HL-60/S4 treated with phorbol 12-myristate 13-acetate at 8.2 ng/mL for 4 days and 3 days (cell line): Measurements from ENCODE around the gene FRMD8.

Source experiments
- in situ Hi-C: fragments of 300-500 bp; cut with MboI; formaldehyde crosslinking; loops from 2 replicates; pipeline ENCODE4 v1.15.0; 2022; ENCODE audit warnings: low sequenced_read_pairs

Gene FRMD8

DNA sequence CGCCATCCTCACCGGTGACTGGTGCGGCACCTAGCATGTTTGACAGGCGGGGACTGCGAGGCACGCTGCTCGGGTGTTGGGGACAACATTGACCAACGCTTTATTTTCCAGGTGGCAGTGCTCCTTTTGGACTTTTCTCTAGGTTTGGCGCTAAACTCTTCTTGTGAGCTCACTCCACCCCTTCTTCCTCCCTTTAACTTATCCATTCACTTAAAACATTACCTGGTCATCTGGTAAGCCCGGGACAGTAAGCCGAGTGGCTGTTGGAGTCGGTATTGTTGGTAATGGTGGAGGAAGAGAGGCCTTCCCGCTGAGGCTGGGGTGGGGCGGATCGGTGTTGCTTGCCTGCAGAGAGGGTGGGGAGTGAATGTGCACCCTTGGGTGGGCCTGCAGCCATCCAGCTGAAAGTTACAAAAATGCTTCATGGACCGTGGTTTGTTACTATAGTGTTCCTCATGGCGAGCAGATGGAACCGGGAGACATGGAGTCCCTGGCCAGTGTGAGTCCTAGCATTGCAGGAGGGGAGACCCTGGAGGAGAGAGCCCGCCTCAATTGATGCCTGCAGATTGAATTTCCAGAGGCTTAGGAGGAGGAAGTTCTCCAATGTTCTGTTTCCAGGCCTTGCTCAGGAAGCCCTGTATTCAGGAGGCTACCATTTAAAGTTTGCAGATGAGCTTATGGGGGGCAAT is 37.2 kb downstream of the FRMD8 start:
- in situ Hi-C loops = loop anchor here (10.0 kb wide), 1 partner anchor 81 kb away; no protein-coding TSS in a partner anchor

DNA sequence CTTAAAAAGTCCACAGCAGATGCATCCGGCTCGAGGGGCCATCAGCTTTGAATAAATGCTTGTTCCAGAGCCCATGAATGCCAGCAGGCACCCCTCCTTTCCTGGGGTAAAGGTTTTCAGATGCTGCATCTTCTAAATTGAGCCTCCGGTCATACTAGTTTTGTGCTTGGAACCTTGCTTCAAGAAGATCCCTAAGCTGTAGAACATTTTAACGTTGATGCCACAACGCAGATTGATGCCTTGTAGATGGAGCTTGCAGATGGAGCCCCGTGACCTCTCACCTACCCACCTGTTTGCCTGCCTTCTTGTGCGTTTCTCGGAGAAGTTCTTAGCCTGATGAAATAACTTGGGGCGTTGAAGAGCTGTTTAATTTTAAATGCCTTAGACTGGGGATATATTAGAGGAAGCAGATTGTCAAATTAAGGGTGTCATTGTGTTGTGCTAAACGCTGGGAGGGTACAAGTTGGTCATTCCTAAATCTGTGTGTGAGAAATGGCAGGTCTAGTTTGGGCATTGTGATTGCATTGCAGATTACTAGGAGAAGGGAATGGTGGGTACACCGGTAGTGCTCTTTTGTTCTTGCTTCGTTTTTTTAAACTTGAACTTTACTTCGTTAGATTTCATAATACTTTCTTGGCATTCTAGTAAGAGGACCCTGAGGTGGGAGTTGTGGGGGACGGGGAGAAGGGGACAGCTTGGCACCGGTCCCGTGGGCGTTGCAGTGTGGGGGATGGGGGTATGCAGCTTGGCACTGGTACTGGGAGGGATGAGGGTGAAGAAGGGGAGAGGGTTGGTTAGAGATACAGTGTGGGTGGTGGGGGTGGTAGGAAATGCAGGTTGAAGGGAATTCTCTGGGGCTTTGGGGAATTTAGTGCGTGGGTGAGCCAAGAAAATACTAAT is 38.0 kb downstream of the FRMD8 start:
- in situ Hi-C loops = loop anchor here (10.0 kb wide), 1 partner anchor 80 kb away; no protein-coding TSS in a partner anchor

DNA sequence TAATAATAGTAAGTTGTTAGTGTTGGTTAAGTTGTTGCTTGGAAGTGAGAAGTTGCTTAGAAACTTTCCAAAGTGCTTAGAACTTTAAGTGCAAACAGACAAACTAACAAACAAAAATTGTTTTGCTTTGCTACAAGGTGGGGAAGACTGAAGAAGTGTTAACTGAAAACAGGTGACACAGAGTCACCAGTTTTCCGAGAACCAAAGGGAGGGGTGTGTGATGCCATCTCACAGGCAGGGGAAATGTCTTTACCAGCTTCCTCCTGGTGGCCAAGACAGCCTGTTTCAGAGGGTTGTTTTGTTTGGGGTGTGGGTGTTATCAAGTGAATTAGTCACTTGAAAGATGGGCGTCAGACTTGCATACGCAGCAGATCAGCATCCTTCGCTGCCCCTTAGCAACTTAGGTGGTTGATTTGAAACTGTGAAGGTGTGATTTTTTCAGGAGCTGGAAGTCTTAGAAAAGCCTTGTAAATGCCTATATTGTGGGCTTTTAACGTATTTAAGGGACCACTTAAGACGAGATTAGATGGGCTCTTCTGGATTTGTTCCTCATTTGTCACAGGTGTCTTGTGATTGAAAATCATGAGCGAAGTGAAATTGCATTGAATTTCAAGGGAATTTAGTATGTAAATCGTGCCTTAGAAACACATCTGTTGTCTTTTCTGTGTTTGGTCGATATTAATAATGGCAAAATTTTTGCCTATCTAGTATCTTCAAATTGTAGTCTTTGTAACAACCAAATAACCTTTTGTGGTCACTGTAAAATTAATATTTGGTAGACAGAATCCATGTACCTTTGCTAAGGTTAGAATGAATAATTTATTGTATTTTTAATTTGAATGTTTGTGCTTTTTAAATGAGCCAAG is 38.9 kb downstream of the FRMD8 start:
- in situ Hi-C loops = loop anchor here (10.0 kb wide), 1 partner anchor 79 kb away; no protein-coding TSS in a partner anchor

DNA sequence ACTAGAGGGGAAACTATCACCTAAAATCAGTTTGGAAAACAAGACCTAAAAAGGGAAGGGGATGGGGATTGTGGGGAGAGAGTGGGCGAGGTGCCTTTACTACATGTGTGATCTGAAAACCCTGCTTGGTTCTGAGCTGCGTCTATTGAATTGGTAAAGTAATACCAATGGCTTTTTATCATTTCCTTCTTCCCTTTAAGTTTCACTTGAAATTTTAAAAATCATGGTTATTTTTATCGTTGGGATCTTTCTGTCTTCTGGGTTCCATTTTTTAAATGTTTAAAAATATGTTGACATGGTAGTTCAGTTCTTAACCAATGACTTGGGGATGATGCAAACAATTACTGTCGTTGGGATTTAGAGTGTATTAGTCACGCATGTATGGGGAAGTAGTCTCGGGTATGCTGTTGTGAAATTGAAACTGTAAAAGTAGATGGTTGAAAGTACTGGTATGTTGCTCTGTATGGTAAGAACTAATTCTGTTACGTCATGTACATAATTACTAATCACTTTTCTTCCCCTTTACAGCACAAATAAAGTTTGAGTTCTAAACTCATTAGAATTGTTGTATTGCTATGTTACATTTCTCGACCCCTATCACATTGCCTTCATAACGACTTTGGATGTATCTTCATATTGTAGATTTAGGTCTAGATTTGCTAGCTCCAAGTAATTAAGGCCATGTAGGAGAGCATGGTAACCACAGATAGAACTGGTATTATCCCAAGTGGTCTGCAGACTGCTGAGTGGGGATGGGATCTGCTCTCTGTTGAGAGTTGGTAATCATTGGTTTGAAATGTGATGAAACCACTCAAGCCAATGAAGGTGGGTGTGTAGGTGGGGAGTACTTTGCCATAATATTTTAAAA is 39.8 kb downstream of the FRMD8 start:
- in situ Hi-C loops = loop anchor here (10.0 kb wide), 1 partner anchor 79 kb away; no protein-coding TSS in a partner anchor

DNA sequence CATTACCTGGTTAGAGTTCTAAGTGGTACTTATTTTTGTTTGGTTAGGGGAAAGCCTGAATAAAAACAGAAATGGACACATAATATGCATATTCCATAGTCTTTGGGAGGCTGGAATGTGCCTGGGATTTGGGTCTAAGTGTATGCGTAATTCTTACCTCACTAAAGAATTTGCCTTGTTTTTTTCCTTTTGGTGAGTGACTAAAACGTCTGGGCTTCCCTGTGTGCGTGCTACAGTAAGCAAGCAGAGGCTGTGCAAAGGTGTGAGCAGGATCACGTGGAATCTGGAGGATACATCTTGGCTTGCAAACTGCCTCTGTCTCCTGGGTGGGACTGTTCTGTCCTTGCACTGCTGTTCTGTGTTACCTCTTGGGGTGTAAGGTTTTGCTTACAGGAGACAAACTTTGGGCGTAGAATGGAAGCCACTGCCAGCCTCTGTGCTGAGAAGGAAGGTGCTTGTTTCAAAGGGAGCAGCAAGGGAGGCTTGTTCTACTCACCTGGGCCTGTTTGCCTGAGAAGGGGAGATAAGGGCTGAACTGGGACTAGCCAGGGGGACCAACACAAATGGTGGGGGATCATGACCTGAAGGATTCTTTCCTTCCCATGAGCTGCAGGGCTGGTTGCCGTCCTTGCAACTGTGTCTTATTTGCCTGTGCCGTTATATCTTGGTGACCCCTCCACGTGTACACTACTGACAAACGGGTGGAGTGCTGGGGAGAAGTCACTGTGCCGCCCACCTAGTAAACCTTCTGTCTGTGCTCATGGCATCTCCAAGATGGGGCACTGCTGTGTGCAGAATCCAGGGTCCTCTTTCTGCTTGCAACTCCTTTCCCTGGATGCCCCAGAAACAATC is 40.6 kb downstream of the FRMD8 start:
- in situ Hi-C loops = loop anchor here (10.0 kb wide), 1 partner anchor 78 kb away; no protein-coding TSS in a partner anchor

DNA sequence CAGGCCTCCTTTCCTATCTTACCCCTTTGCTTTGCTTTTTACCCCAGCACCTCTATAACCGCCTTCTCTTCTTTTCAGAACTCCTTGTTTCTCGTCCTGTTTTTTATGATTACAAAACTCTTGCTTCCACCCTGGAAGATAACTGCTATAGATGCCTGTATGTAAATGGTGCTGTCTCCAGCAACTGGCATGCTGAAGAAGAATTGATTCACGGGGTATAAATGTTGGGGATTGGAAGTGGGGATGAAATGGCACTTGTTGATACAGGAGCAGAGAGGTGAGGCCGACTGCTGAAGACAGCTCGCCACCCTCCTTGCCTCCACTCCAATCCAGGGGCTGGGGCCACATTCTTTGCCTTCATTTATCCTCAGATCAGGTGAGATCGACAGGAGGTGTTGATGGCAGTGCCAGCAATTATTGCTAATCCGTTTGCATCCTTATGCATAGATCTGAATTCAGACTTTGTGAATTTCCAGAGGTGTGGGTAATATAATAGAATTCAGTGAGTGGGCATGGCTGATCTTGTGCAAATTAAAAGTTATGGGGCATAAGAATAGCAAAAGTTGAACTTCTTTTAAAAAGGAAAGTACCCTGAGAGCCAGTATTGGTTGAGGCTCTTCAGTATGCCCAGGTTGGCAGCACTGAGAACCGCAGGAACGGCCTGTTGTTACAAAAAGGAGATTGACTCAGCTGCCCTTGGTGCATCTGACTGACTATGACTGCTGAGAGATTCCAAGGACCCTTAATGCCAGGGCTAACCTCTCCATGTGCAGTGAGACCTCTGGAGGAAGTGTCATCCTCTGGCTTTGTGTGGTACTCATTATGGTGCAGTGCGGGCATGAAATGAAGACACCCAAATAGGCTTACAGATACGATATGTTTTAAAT is 41.5 kb downstream of the FRMD8 start:
- in situ Hi-C loops = loop anchor here (10.0 kb wide), 1 partner anchor 77 kb away; no protein-coding TSS in a partner anchor

DNA sequence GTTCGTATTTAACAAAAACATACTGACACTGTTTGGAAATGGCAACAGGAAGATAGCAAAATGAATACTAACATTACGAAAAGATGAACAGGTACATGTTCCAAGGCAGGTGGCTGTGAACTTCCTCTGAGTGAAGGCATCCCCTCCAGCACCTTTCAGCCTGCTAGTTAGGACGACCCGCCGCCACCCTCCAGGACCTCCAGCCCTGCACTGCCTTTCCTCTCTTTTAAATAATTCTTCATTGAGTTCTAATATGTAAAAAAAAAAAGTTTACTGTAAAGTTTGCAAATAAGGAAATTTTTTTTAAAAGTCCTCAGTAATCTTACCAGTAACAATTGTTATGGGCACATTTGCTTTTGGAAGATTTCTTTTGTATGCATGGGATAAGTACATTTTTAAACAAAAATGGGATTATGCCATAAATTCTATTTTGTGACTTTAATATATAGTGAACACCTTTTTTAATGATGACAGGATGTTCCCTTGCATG is 42.2 kb downstream of the FRMD8 start:
- in situ Hi-C loops = loop anchor here (10.0 kb wide), 1 partner anchor 76 kb away; no protein-coding TSS in a partner anchor

DNA sequence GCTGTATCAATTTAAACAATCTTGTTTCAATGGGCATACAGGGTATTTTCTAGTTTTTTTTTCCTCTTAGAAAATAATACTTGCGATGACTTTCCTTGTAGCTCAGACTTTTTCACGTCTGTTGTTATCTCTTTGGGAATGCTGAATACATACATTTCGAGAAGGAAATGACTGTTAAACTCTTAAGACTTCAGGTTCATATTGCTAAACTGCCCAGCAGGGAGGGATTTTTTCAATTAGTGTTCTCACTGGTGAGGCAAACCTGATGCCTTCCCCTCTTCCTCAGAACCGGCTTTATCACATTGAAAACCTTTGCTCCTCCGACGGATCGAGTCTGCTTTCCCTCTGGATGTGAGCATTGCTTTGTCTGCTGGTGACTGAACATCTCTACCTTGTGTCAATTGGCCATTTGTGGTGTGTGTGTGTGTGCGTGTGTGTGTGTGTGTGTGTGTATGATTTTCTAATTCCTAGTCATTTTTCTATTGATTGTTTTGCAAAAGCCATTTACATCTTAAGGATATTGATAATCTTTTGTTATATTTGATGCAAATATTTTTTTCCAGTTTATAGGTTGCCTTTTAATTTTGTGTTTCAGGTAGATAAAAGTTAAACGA is 42.7 kb downstream of the FRMD8 start:
- in situ Hi-C loops = loop anchor here (10.0 kb wide), 1 partner anchor 76 kb away; no protein-coding TSS in a partner anchor

DNA sequence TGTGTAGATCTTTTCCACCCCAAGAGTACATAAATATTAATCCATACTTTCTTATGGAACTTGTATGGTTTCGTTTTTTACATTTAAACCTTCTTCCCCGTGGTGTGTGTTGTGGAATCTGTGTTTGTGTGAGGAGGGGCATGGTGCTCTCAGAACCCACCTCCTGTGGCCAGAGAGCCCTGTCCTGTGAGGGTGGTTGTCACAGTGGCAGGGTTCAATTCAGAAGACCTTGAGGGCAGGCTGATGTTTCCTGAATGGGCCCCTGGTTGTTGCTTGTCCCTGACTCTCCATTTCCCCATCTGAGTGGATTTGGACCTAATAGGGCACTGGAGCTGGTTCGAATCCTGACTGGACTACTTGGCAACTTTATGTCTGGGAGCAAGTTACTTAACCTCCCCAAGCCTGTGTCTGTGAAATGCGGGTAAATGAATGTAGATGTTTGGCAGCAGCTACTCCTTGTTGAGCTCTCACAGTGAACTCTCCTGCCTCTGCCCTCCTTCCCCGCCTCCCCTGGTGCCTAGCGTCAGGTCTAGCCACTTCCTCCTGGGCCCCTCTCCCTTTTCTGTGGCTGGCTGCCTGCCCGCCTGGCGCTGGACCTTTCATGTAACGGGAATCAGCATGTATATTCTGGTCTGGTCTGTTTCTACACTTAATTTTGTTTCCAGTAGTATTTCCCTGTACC is 43.4 kb downstream of the FRMD8 start:
- in situ Hi-C loops = loop anchor here (10.0 kb wide), 1 partner anchor 75 kb away; no protein-coding TSS in a partner anchor

DNA sequence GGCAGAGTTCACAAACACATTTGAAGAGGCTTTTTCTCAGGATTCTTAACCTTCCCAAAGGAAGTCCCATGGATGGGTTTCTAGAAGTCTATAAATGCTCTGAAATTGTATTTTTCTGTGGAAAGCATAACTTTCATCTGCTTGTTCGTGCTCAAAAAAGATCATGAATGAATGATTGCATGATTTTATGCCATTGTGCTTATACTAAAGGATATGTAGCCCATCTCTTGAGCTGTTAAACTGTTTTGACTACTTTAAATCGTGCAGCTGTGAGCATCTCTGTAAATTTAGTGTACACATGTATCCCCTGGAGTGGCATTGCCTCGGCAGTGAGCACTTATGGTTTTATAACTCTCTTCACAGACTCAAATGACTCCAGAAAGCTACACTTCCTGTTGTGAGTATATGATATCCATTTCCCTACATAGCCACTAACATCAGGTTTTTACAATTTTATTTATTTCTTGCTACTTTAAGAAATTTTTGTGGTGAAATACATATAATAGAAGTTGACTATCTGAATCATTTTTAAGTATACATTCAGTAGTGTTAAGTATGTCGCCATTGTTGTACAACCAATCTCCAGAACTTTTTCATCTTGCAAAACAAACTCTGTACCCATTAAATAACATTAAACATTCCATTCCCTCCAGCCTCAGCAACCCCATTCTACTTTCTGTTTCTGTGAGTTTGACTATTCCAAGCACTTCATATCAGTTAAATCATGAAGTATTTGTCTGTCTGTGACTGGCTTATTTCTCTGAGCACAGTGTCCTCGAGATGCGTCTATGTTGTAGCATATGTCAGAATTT is 44.2 kb downstream of the FRMD8 start:
- in situ Hi-C loops = no loop called here

DNA sequence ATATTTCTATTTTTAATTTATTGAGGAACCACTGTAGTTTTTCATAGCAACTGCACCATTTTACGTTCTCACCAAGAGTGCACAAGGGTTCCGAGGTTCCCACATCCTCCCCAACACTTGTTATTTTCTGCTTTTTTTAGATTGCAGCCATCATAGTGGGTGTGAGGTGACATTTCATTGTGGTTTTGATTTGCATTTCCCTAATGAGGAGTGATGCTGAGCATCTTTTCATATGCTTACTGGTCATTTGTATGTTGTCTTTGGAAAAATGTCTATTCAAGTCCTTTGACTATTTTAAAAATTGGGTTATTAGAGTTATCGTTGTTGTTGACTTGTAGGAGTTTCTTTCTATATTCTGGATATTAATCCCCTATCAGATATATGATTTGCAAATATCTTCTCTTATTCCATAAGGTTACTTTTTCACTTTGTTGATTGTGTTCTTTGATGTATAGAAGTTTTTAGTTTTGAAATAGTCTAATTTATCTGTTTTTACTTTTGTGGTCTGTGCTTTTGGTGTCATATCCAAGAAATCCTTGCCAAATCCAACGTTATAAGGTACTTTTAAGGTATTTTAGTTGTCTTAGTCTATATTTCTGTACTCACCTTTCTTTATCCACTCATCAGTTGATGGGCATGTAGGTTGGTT is 45.1 kb downstream of the FRMD8 start:
- in situ Hi-C loops = no loop called here

DNA sequence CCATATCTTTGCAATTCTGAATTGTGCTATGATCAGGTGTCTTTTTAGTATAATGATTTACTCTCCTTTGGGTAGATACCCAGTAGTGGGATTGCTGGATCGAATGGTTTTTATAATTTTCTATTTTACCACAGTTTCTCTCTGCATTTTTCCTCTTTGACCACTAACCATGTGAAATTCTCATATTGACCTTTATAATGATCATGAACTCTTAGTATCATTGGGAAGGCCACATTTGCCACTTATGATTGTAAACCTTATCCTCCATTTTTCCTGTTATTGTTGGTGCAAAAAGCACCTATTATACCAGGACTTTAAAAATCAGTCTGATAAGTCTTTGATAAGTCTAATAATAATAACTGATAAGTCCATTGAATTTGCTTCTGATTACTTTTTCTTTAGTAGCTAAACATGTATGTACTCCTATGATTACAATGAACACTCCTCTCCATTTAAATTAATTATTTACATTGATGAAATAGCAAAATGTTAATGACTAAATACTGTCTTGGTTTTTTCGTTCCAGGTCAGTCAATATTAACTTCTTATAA is 45.7 kb downstream of the FRMD8 start:
- in situ Hi-C loops = no loop called here

DNA sequence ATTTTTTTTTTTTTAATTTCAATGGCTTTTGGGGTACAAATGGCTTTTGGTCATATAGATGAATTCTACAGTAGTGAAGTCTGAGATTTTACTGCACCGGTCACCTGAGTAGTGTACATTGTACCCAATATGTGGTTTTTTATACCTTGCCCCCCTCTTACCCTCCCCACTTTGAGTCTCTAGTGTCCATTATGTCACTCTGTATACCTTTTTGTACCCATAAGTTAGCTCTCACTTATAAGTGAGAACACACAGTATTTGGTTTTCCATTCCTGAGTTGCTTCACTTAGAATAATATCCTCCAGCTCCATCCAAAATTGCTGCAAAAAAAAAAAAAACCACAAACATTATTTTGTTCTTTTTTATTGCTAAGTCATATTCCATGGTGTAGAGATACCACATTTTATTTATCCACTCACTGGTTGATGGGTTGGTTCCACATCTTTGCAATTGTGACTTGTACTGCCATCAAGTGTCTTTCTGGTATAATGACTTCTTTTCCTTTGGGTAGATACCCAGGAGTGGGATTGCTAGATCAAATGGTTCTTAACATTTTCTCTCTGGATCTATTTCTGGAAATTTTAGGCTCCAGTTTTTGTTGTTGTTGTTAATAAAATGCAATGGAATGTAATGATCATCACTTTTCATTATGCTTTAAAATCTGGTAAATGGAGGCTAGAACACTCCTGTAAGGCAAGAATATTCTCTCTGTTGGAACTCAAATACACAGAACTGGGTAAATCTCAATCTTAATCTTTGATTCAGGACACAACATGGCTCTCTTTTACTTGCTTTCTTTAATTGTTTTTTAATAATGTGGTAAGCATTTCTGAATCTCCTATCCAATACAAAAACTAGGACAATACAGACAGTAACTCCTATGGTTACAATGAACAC is 46.5 kb downstream of the FRMD8 start:
- in situ Hi-C loops = no loop called here

DNA sequence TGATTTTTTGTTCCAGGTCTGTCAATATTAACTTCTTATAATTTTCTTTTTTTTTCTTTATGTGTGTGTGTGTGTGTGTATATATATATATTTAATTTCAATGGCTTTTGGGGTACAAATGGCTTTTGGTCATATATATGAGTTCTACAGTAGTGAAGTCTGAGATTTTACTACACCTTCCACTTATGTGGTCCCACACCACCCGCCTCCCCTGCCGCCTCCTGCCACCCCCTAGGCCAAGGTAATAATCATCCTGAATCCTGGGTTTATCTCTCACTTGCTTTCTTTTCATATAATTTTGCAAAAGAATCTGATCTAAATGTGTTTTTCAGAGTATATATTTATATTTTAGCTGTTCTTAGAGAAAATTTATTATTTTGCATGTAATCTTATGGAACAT is 47.2 kb downstream of the FRMD8 start:
- in situ Hi-C loops = no loop called here
